Activated CD4-positive, alpha-beta memory T cell treated with anti-CD3 and anti-CD28 coated beads, Interleukin-2, amount 10 ng/mL, durations not matched to agents 7 days and 5 days (primary cell): ENCODE data around the gene KRTAP3-1. TPM values are rescaled to one million over a fixed set of nuclear protein-coding genes. Genes with fewer than 3 reads are reported as not detected.

Experiments used
- CTCF ChIA-PET: fragments of 350-600 bp; sonication (Branson Sonifier 250); formaldehyde crosslinking; loops from one replicate; lab custom pipeline; 2021; ENCODE audit warnings: antibody characterized with exemption, inconsistent platforms; lab: Charles Lee
- POLR2A ChIA-PET: fragments of 350-600 bp; sonication (Branson Sonifier 250); formaldehyde crosslinking; loops from one replicate; lab custom pipeline; 2021; ENCODE audit warnings: antibody characterized with exemption; lab: Charles Lee
- DNase-seq: peaks from one replicate; pipeline ENCODE4 v3.0.0-alpha.2; 2020
- H3K27ac Mint-ChIP-seq: one replicate; pipeline ENCODE4 v1.8.0; 2021; ENCODE audit warnings: mild to moderate bottlenecking, mixed read lengths
- H3K27me3 Mint-ChIP-seq: one replicate; pipeline ENCODE4 v1.8.0; 2021; ENCODE audit warnings: mixed read lengths
- H3K36me3 Mint-ChIP-seq: one replicate; pipeline ENCODE4 v1.8.0; 2021; ENCODE audit warnings: low read depth, mixed read lengths
- H3K4me1 Mint-ChIP-seq: one replicate; pipeline ENCODE4 v1.8.0; 2021; ENCODE audit warnings: mixed read lengths
- H3K4me3 Mint-ChIP-seq: one replicate; pipeline ENCODE4 v1.8.0; 2021; ENCODE audit warnings: mild to moderate bottlenecking, mixed read lengths
- H3K9me3 Mint-ChIP-seq: one replicate; pipeline ENCODE4 v1.8.0; 2021; ENCODE audit warnings: mixed read lengths
- total RNA-seq, 2 experiments: library from RNA; stranded (reverse); gene quantifications; one replicate each; pipeline ENCODE4 v1.2.3, GENCODE V29; 2021

The KRTAP3-1 gene
- total RNA-seq, 2 experiments from 2014 or later: not detected

- Mint-ChIP-seq H3K4me1 (no peaks in the 10 kb centered on the region), H3K27me3 (peaks cover 10% of the 10 kb centered on the region), H3K27ac (no peak within 1 kb of the TSS), H3K36me3 (no peaks in the 10 kb centered on the region), H3K9me3 (no peaks in the 10 kb centered on the region), H3K4me3 (no peak within 1 kb of the TSS)
- ChIA-PET CTCF (no interaction called here), POLR2A (no interaction called here)
- DNase-seq: no peak
These were observed 20.8 kb upstream of the KRTAP3-1 start, which contains the start of gene KRTAP1-4 for GRCh38 chr17:41029633-41030245. Gene KRTAP1-4 (minus strand): TSS chr17:41030195. CDS start chr17:41030078, 117 bp downstream.

- no peaks in the 10 kb centered on the region for H3K9me3 Mint-ChIP-seq
- no peak for DNase-seq
- H3K4me1 Mint-ChIP-seq: no peaks in the 10 kb centered on the region
- H3K27me3 Mint-ChIP-seq: peaks cover 12% of the 10 kb centered on the region
- H3K36me3 Mint-ChIP-seq: no peaks in the 10 kb centered on the region
- POLR2A ChIA-PET: no interaction called here
- H3K4me3 Mint-ChIP-seq: no peak within 1 kb of the TSS
- no peak within 1 kb of the TSS for H3K27ac Mint-ChIP-seq
- CTCF ChIA-PET: no interaction called here
These were observed 18.0 kb upstream of the KRTAP3-1 start, which contains the start of gene KRTAP1-5 for GRCh38 chr17:41026715-41027471. Gene KRTAP1-5 (minus strand): TSS chr17:41027208. CDS start chr17:41027155, 53 bp downstream.

GRCh38 chr17:41024697-41025096 lies 15.8 kb upstream of the KRTAP3-1 start:
- Mint-ChIP-seq H3K4me3 (no peak overlapping the region), H3K27me3 (peaks cover 2% of the 10 kb centered on the region)
- no peak for DNase-seq

GRCh38 chr17:41020336-41020735 lies 11.4 kb upstream of the KRTAP3-1 start:
- Mint-ChIP-seq H3K4me1 (no peaks in the 10 kb centered on the region), H3K36me3 (no peaks in the 10 kb centered on the region), H3K27ac (no peak overlapping the region), H3K9me3 (no peaks in the 10 kb centered on the region), H3K27me3 (peaks cover 4% of the 10 kb centered on the region), H3K4me3 (no peak overlapping the region)
- no peak for DNase-seq
- POLR2A ChIA-PET: no interaction called here
- CTCF ChIA-PET: no interaction called here

More at GRCh38 chr17:41024697-41025096, 15.8 kb upstream of the KRTAP3-1 start:
- no peaks in the 10 kb centered on the region for H3K4me1 Mint-ChIP-seq
- POLR2A ChIA-PET: no interaction called here
- H3K9me3 Mint-ChIP-seq: no peaks in the 10 kb centered on the region
- no peak overlapping the region for H3K27ac Mint-ChIP-seq
- CTCF ChIA-PET: no interaction called here
- H3K36me3 Mint-ChIP-seq: no peaks in the 10 kb centered on the region

- Mint-ChIP-seq H3K4me3 (no peak overlapping the region), H3K4me1 (no peaks in the 10 kb centered on the region), H3K27me3 (peaks cover 4% of the 10 kb centered on the region), H3K27ac (no peak overlapping the region), H3K9me3 (no peaks in the 10 kb centered on the region), H3K36me3 (no peaks in the 10 kb centered on the region)
- ChIA-PET CTCF (no interaction called here), POLR2A (no interaction called here)
- no peak for DNase-seq
These were observed 10.5 kb upstream of the KRTAP3-1 start for GRCh38 chr17:41019415-41019814.

GRCh38 chr17:41018541-41018940 lies 9.6 kb upstream of the KRTAP3-1 start:
- ChIA-PET POLR2A (no interaction called here), CTCF (no interaction called here)
- no peaks in the 10 kb centered on the region for H3K9me3 Mint-ChIP-seq
- no peak overlapping the region for H3K27ac Mint-ChIP-seq
- no peak for DNase-seq
- H3K4me1 Mint-ChIP-seq: no peaks in the 10 kb centered on the region
- H3K27me3 Mint-ChIP-seq: peaks cover 4% of the 10 kb centered on the region
- no peak overlapping the region for H3K4me3 Mint-ChIP-seq
- H3K36me3 Mint-ChIP-seq: no peaks in the 10 kb centered on the region

GRCh38 chr17:41016578-41017215 lies 7.8 kb upstream of the KRTAP3-1 start:
- Mint-ChIP-seq H3K4me3 (no peak overlapping the region), H3K36me3 (no peaks in the 10 kb centered on the region), H3K27me3 (peaks cover 5% of the 10 kb centered on the region), H3K9me3 (no peaks in the 10 kb centered on the region), H3K4me1 (no peaks in the 10 kb centered on the region), H3K27ac (no peak overlapping the region)
- ChIA-PET POLR2A (no interaction called here), CTCF (no interaction called here)
- no peak for DNase-seq

- Mint-ChIP-seq H3K4me1 (no peaks in the 10 kb centered on the region), H3K36me3 (no peaks in the 10 kb centered on the region), H3K27ac (no peak overlapping the region), H3K9me3 (no peaks in the 10 kb centered on the region), H3K27me3 (peaks cover 5% of the 10 kb centered on the region), H3K4me3 (no peak overlapping the region)
- ChIA-PET POLR2A (no interaction called here), CTCF (no interaction called here)
- DNase-seq: no peak
These were observed 6.5 kb upstream of the KRTAP3-1 start for GRCh38 chr17:41015454-41015853.

GRCh38 chr17:41013606-41014005 lies 4.7 kb upstream of the KRTAP3-1 start:
- no peaks in the 10 kb centered on the region for H3K4me1 Mint-ChIP-seq
- peaks cover 5% of the 10 kb centered on the region for H3K27me3 Mint-ChIP-seq
- H3K27ac Mint-ChIP-seq: no peak overlapping the region
- CTCF ChIA-PET: interaction anchor here (2.0 kb wide), 1 partner anchor 535 kb away, joined by 4 read pairs; no protein-coding TSS in a partner anchor
- no peak overlapping the region for H3K4me3 Mint-ChIP-seq
- POLR2A ChIA-PET: no interaction called here
- H3K36me3 Mint-ChIP-seq: no peaks in the 10 kb centered on the region
- H3K9me3 Mint-ChIP-seq: no peaks in the 10 kb centered on the region
- DNase-seq: no peak

- no peak overlapping the region for H3K4me3 Mint-ChIP-seq
- DNase-seq: no peak
- POLR2A ChIA-PET: no interaction called here
- CTCF ChIA-PET: interaction anchor here (2.0 kb wide), 1 partner anchor 536 kb away, joined by 4 read pairs; no protein-coding TSS in a partner anchor
- H3K36me3 Mint-ChIP-seq: no peaks in the 10 kb centered on the region
- peaks cover 7% of the 10 kb centered on the region for H3K27me3 Mint-ChIP-seq
- no peaks in the 10 kb centered on the region for H3K4me1 Mint-ChIP-seq
- H3K27ac Mint-ChIP-seq: no peak overlapping the region
- no peaks in the 10 kb centered on the region for H3K9me3 Mint-ChIP-seq
These were observed 4.3 kb upstream of the KRTAP3-1 start for GRCh38 chr17:41013181-41013580.

GRCh38 chr17:41012326-41013120 lies 3.6 kb upstream of the KRTAP3-1 start:
- H3K4me3 Mint-ChIP-seq: no peak overlapping the region
- no peaks in the 10 kb centered on the region for H3K9me3 Mint-ChIP-seq
- H3K27ac Mint-ChIP-seq: no peak overlapping the region
- CTCF ChIA-PET: interaction anchor here (2.0 kb wide), 1 partner anchor 536 kb away, joined by 4 read pairs; no protein-coding TSS in a partner anchor
- POLR2A ChIA-PET: no interaction called here
- no peaks in the 10 kb centered on the region for H3K4me1 Mint-ChIP-seq
- peaks cover 7% of the 10 kb centered on the region for H3K27me3 Mint-ChIP-seq
- H3K36me3 Mint-ChIP-seq: no peaks in the 10 kb centered on the region
- no peak for DNase-seq

- DNase-seq: no peak
- Mint-ChIP-seq H3K27me3 (peaks cover 5% of the 10 kb centered on the region), H3K4me3 (no peak overlapping the region), H3K4me1 (no peaks in the 10 kb centered on the region), H3K9me3 (no peaks in the 10 kb centered on the region), H3K36me3 (no peaks in the 10 kb centered on the region), H3K27ac (no peak overlapping the region)
- ChIA-PET CTCF (no interaction called here), POLR2A (no interaction called here)
These were observed 1.5 kb upstream of the KRTAP3-1 start for GRCh38 chr17:41010441-41010840.
